SK-N-DZ (cell line): ENCODE measurements around the gene EEF1E1. TPM values are rescaled to one million over a fixed set of nuclear protein-coding genes. Genes with fewer than 3 reads are reported as not detected.

Experiments used
- DNase-seq: peaks from one replicate; pipeline ENCODE4 v3.0.0-alpha.2; 2015; ENCODE audit warnings: low spot score
- polyA plus RNA-seq, 2 experiments: library from polyadenylated mRNA; depleted of rRNA; stranded (reverse); fragments of >200 nt; gene quantifications; 2 replicates each; pipeline ENCODE4 v1.2.3, GENCODE V29; 2014

The EEF1E1 gene
- polyA plus RNA-seq (2014; cell fraction: cytosol; rRNA removed), result 129 and 139 TPM in 2 replicates
- polyA plus RNA-seq (2014; cell fraction: nucleus; rRNA removed), result 83.7 and 92.7 TPM in 2 replicates

GRCh38 chr6:8102122-8102958 is at the start of gene EEF1E1:
TSS of gene EEF1E1 (minus strand) at chr6:8102548. CDS start at chr6:8102521, 27 bp downstream.
- peak; percentile 93 for DNase-seq

GRCh38 chr6:8149350-8149749 is 47.0 kb upstream of the EEF1E1 start:
- DNase-seq, result no peak

- no peak for DNase-seq
These were observed 41.6 kb upstream of the EEF1E1 start for GRCh38 chr6:8143945-8144344.

GRCh38 chr6:8139451-8139850 is 37.1 kb upstream of the EEF1E1 start:
- no peak for DNase-seq

GRCh38 chr6:8137529-8137939 is 35.2 kb upstream of the EEF1E1 start:
- no peak for DNase-seq

GRCh38 chr6:8135276-8135675 is 32.9 kb upstream of the EEF1E1 start:
- no peak for DNase-seq

GRCh38 chr6:8132130-8132529 is 29.8 kb upstream of the EEF1E1 start:
- DNase-seq, result no peak

- DNase-seq, result peak; percentile 54
These were observed 29.0 kb upstream of the EEF1E1 start for GRCh38 chr6:8131265-8131897.

GRCh38 chr6:8130399-8130798 is 28.1 kb upstream of the EEF1E1 start:
- DNase-seq, result no peak

- no peak for DNase-seq
These were observed 20.9 kb upstream of the EEF1E1 start for GRCh38 chr6:8123236-8123635.

GRCh38 chr6:8114956-8115355 is 12.6 kb upstream of the EEF1E1 start:
- DNase-seq, result no peak

GRCh38 chr6:8113131-8113654 is 10.8 kb upstream of the EEF1E1 start:
- DNase-seq, result no peak

GRCh38 chr6:8110725-8111124 is 8.4 kb upstream of the EEF1E1 start:
- no peak for DNase-seq

GRCh38 chr6:8110117-8110721 is 7.9 kb upstream of the EEF1E1 start:
- DNase-seq, result no peak

- DNase-seq, result no peak
These were observed 6.6 kb upstream of the EEF1E1 start for GRCh38 chr6:8108759-8109539.

GRCh38 chr6:8108031-8108660 is 5.8 kb upstream of the EEF1E1 start:
- DNase-seq, result no peak

- no peak for DNase-seq
These were observed 3.4 kb upstream of the EEF1E1 start for GRCh38 chr6:8105791-8106190.

- DNase-seq, result no peak
These were observed 1.4 kb upstream of the EEF1E1 start for GRCh38 chr6:8103726-8104125.

- no peak for DNase-seq
These were observed 2.0 kb downstream of the EEF1E1 start for GRCh38 chr6:8100159-8100854.

- DNase-seq, result no peak
These were observed 11.7 kb downstream of the EEF1E1 start for GRCh38 chr6:8090650-8091049.
